K562 (cell line): Measurements from ENCODE around the gene HACL1. TPM values are rescaled to one million over a fixed set of nuclear protein-coding genes. Genes with fewer than 3 reads are reported as not detected.

Experiments
- AFF4 ChIP-seq: sonication (generic); formaldehyde crosslinking; IDR thresholded peaks from 2 replicates; pipeline ENCODE4 v1.8.0; 2023; ENCODE audit warnings: mild to moderate bottlenecking, missing genetic modification reagents
- BHLHE40 ChIP-seq: IDR thresholded peaks from 2 replicates; pipeline ENCODE4 v1.6.1; 2011; ENCODE audit warnings: low read length, improper control_type of control experiment
- CHAMP1 ChIP-seq: fragments of 450-650 bp; IDR thresholded peaks from 2 replicates; pipeline ENCODE4 v1.6.1; 2016; ENCODE audit warnings: mild to moderate bottlenecking
- CREBBP ChIP-seq: IDR thresholded peaks from one replicate; pipeline ENCODE4 v1.6.1; 2012; ENCODE audit warnings: low read depth, mild to moderate bottlenecking, control low read depth, inconsistent platforms, low read length
- ETV5 ChIP-seq: sonication (generic); formaldehyde crosslinking; IDR thresholded peaks from 2 replicates; pipeline ENCODE4 v1.4.0; 2020; ENCODE audit warnings: low read depth, mild to moderate bottlenecking, missing genetic modification reagents
- PTBP1 ChIP-seq: fragments of 200-400 bp; formaldehyde crosslinking; IDR thresholded peaks from 2 replicates; pipeline ENCODE4 v1.6.1; 2017; ENCODE audit warnings: low read depth, low read length
- ZBTB43 ChIP-seq: sonication (generic); formaldehyde crosslinking; IDR thresholded peaks from 2 replicates; pipeline ENCODE4 v1.8.0; 2023; ENCODE audit warnings: mild to moderate bottlenecking, missing genetic modification reagents
- ZNF407 ChIP-seq: fragments of 450-650 bp; IDR thresholded peaks from 2 replicates; pipeline ENCODE4 v1.6.1; 2016; ENCODE audit warnings: low read depth
- ZNF778 ChIP-seq: fragments of 450-650 bp; formaldehyde crosslinking; IDR thresholded peaks from 2 replicates; pipeline ENCODE4 v1.4.0; 2020; ENCODE audit warnings: mild to moderate bottlenecking, moderate library complexity
- polyA plus RNA-seq, 8 experiments: library from polyadenylated mRNA; depleted of rRNA in 4 of 8; stranded (reverse) in 5 of 8; unstranded in 3 of 8; fragments of >200 nt; fragmentation: Nextera tagmentation in 2 of 8; fragmentation: Illumina TruSeq in 1 of 8; extraction: Ambion mirVana in 2 of 8; extraction: Trizol in 1 of 8; gene quantifications; 2 replicates each; pipeline versions ENCODE4 v1.2.1 to v1.2.3, GENCODE V29; 2011 to 2014; ENCODE audit warnings: inconsistent platforms in 1 of 8, missing spikeins in 1 of 8
- total RNA-seq, 7 experiments: library from RNA; depleted of rRNA in 6 of 7; stranded (reverse); fragments of >200 nt in 6 of 7; fragmentation: Illumina TruSeq in 2 of 7; extraction: Trizol in 2 of 7; gene quantifications; 2 replicates each; pipeline versions ENCODE4 v1.2.1 to v1.2.3, GENCODE V29; 2011 to 2021; ENCODE audit warnings: low replicate concordance in 1 of 7

The HACL1 gene
- total and polyA plus RNA-seq, 9 of the 15 experiments (the other 6 are each of a cell fraction or from before 2014, with no cell fraction given), result 18.9 to 61.5 (median 30.5) TPM

GRCh38 chr3:15629860-15630597 is 28.7 kb upstream of the HACL1 start (continued):
- TF ChIP-seq CREBBP (no peak), BHLHE40 (peak; percentile 80), AFF4 (CRISPR knock-in tag) (0 out of 2 replicates have a peak, but pooled peaks have one; percentile 32), ZNF407 (no peak), ETV5 (CRISPR knock-in tag) (0 out of 2 replicates have a peak, but pooled peaks have one; percentile 21), ZNF778 (CRISPR knock-in tag) (no peak), CHAMP1 (peak; percentile 22; the same call in 1 of the 2 replicates), ZBTB43 (0 out of 2 replicates have a peak, but pooled peaks have one; percentile 26), PTBP1 (no peak)
